HEK293T (cell line): ENCODE measurements around the gene DDX6.

Experiments used
- CTCF ChIA-PET: fragments of 350-600 bp; formaldehyde crosslinking; extraction: SDS; loops from one replicate; lab custom pipeline; 2021; ENCODE audit warnings: antibody characterized with exemption, inconsistent platforms; lab: Yijun Ruan, JAX
- POLR2A ChIA-PET: fragments of 350-600 bp; formaldehyde crosslinking; extraction: SDS; loops from one replicate; lab custom pipeline; 2020; ENCODE audit warnings: antibody characterized with exemption, inconsistent platforms; lab: Yijun Ruan, JAX
- DNase-seq: peaks from one replicate; pipeline ENCODE4 v3.0.0; 2012; ENCODE audit warnings: mixed read lengths; ENCODE audit errors: extremely low spot score
- ARNT ChIP-seq: fragments of 450-650 bp; IDR thresholded peaks from 2 replicates; pipeline ENCODE4 v1.6.1; 2017; ENCODE audit warnings: mild to moderate bottlenecking
- BHLHE40 ChIP-seq: fragments of 450-650 bp; IDR thresholded peaks from 2 replicates; pipeline ENCODE4 v1.6.1; 2016; ENCODE audit warnings: mild to moderate bottlenecking, moderate library complexity, borderline replicate concordance
- CTBP1 ChIP-seq: fragments of 450-650 bp; IDR thresholded peaks from 2 replicates; pipeline ENCODE4 v1.6.1; 2016; ENCODE audit warnings: borderline replicate concordance
- ELF4 ChIP-seq: fragments of 450-650 bp; IDR thresholded peaks from 2 replicates; pipeline ENCODE4 v1.6.1; 2017; ENCODE audit warnings: antibody characterized with exemption
- FOXA1 ChIP-seq: fragments of 450-650 bp; IDR thresholded peaks from 2 replicates; pipeline ENCODE4 v1.6.1; 2016; ENCODE audit warnings: mild to moderate bottlenecking
- FOXK2 ChIP-seq: fragments of 450-650 bp; IDR thresholded peaks from 2 replicates; pipeline ENCODE4 v1.6.1; 2016; ENCODE audit warnings: mild to moderate bottlenecking
- FOXM1 ChIP-seq: fragments of 450-650 bp; IDR thresholded peaks from 2 replicates; pipeline ENCODE4 v1.6.1; 2017; ENCODE audit warnings: mild to moderate bottlenecking, borderline replicate concordance
- HDGF ChIP-seq: fragments of 450-650 bp; IDR thresholded peaks from 2 replicates; pipeline ENCODE4 v1.6.1; 2017; ENCODE audit warnings: antibody characterized with exemption, borderline replicate concordance
- L3MBTL2 ChIP-seq: fragments of 450-650 bp; conservative IDR thresholded peaks from 2 replicates; pipeline ENCODE4 v1.6.1; 2016; ENCODE audit warnings: mild to moderate bottlenecking
- LEF1 ChIP-seq: fragments of 450-650 bp; IDR thresholded peaks from 2 replicates; pipeline ENCODE4 v1.6.1; 2017; ENCODE audit warnings: mild to moderate bottlenecking, borderline replicate concordance
- NFRKB ChIP-seq: fragments of 450-650 bp; IDR thresholded peaks from 2 replicates; pipeline ENCODE4 v1.6.1; 2016; ENCODE audit warnings: mild to moderate bottlenecking, moderate library complexity
- SP1 ChIP-seq: fragments of 450-650 bp; IDR thresholded peaks from 2 replicates; pipeline ENCODE4 v1.6.1; 2017
- SUZ12 ChIP-seq: fragments of 450-650 bp; IDR thresholded peaks from 2 replicates; pipeline ENCODE4 v1.6.1; 2016; ENCODE audit warnings: mild to moderate bottlenecking
- TARDBP ChIP-seq: fragments of 450-650 bp; IDR thresholded peaks from 2 replicates; pipeline ENCODE4 v1.6.1; 2016
- ZNF384 ChIP-seq: fragments of 450-650 bp; IDR thresholded peaks from 2 replicates; pipeline ENCODE4 v1.6.1; 2016
- TF ChIP-seq, protein P1 (sequence below): fragments of 450-650 bp; IDR thresholded peaks from 2 replicates; pipeline ENCODE4 v1.6.1; 2016

Gene DDX6

DNA sequence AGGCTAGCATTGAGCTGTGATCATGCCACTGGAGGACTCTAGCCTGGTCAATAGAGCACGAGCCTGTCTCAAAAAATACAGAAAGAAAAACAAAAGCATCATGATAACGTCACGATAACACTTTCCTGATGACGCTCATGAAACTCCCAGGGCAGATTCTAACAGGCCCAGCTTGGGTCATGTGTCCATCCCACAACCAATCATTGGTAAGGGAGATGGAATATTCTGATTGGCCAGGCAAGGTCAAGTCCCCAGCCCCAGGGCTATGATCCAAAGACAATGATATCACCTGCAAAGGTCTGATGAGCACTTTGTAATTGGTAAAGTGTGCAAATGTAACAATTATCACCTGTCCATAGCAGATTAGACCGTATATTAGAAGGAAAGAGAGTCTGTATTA lies 21.5 kb upstream of the DDX6 start:
- POLR2A ChIA-PET = no interaction called here
- DNase-seq = no peak
- TF ChIP-seq FOXM1 (no peak), ZNF384 (no peak), FOXK2 (no peak), HDGF (no peak), SUZ12 (no peak), TARDBP (no peak), BHLHE40 (no peak)
- CTCF ChIA-PET = no interaction called here

- no peak for TF ChIP-seq NFRKB
- no peak for TF ChIP-seq FOXA1
- TF ChIP-seq L3MBTL2 = no peak
- TF ChIP-seq, protein P1, sequence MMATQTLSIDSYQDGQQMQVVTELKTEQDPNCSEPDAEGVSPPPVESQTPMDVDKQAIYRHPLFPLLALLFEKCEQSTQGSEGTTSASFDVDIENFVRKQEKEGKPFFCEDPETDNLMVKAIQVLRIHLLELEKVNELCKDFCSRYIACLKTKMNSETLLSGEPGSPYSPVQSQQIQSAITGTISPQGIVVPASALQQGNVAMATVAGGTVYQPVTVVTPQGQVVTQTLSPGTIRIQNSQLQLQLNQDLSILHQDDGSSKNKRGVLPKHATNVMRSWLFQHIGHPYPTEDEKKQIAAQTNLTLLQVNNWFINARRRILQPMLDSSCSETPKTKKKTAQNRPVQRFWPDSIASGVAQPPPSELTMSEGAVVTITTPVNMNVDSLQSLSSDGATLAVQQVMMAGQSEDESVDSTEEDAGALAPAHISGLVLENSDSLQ = no peak
- TF ChIP-seq SUZ12 = no peak
- TF ChIP-seq ARNT = no peak
- TF ChIP-seq HDGF = no peak
- TF ChIP-seq ELF4 = no peak
- no peak for TF ChIP-seq BHLHE40
- TF ChIP-seq TARDBP = no peak
- CTCF ChIA-PET = no interaction called here
- DNase-seq = no peak
- POLR2A ChIA-PET = no interaction called here
Observed at GRCh38 chr11:118807800-118808778, 17.1 kb upstream of the DDX6 start.

DNA sequence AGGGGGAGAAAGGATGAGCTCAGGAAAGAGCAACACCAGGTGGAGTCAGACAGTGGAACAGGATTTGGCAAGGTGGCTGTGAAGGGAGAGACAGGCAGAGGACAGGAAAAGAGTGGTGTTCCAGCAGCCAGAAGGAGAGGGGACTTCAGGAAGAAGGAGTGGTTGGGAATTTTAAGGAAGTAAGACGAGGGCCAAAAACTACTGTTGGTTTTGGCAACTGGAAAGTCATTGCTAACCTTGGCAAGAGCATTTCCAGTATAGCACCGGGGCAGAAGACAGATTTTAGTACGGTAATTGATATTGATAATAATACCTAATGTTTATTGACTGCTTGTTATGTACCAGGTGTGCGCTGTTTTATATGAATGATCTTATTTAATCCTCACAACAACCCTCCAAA lies 15.4 kb upstream of the DDX6 start:
- TF ChIP-seq BHLHE40 = no peak
- TF ChIP-seq LEF1 = no peak
- no peak for TF ChIP-seq TARDBP
- no peak for TF ChIP-seq ZNF384
- TF ChIP-seq FOXA1 = no peak
- no peak for TF ChIP-seq SP1
- no peak for TF ChIP-seq ELF4
- TF ChIP-seq HDGF = no peak
- TF ChIP-seq, protein P1 = no peak
- no peak for TF ChIP-seq ARNT
- DNase-seq = no peak
- ChIA-PET POLR2A (no interaction called here), CTCF (no interaction called here)

- POLR2A ChIA-PET = interaction anchor here (3.2 to 3.5 kb wide), 2 partner anchors 11 to 15 kb away, joined by 8 to 16 read pairs; no protein-coding TSS in a partner anchor
- no peak for DNase-seq
- TF ChIP-seq ZNF384 (no peak), BHLHE40 (no peak), FOXA1 (no peak), L3MBTL2 (no peak), FOXK2 (no peak), HDGF (no peak), ARNT (no peak), FOXM1 (no peak), ELF4 (no peak), SP1 (no peak), LEF1 (no peak), CTBP1 (no peak), TARDBP (no peak)
- TF ChIP-seq, protein P1 = no peak
- CTCF ChIA-PET = no interaction called here
Observed at GRCh38 chr11:118804094-118804493, 13.1 kb upstream of the DDX6 start.

DNA sequence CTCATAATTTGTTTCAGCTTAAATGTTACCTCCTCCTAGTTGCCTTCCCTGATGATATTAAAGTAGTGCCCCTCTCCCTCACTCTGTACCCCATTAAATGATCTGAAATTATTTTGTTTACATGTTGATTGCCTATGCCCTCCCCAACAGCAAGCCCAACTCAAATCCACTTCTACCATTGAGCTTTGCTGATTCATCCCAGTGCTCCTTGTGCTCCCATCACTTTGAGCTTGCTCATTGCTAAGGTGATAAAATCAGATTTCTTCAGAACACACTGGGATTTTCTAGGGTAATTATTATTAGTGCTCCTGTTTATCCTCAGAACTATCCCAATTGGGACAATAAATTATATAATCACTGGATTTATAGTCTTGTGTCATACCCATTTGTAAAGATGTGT lies 8.4 kb upstream of the DDX6 start:
- TF ChIP-seq HDGF (no peak), SUZ12 (no peak), LEF1 (no peak), SP1 (no peak), BHLHE40 (no peak), ELF4 (no peak), CTBP1 (no peak), ARNT (no peak), FOXM1 (no peak), ZNF384 (no peak), FOXA1 (no peak), L3MBTL2 (no peak), FOXK2 (no peak), NFRKB (no peak), TARDBP (no peak)
- TF ChIP-seq, protein P1 = no peak
- ChIA-PET CTCF (no interaction called here), POLR2A (interaction anchor here (1.4 to 1.9 kb wide), 2 partner anchors 9 to 11 kb away, joined by 4 read pairs; partner anchors contain the start of gene DDX6)
- no peak for DNase-seq
